Measurements from ENCODE around the gene HEG1.

DNA sequence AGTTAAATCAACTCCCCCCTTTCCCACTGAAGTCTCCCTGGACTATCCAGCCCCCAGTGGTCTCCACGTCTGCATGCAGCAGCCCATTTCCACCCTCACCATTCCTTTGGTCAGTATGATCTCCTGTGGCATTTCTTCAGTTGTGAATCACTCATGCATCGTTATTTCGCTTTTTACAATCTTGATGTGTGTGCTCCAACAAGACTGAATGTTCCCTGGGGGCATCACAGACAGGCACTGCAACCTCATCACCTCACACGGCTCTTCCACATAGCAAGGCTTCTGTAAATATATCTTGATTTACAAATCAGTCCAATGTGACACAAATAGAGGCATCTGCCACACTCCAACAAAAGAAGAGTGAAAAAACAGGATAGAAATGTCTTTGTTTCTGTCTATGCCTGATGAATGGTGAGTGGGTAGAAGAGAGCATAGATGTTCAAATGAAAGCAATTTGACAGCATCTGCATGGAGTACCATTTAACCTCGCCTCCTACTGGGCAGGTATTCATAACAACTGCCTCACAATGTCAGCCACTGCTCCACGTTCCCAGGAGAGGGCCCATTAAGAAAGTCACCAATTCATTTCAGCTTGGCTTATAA lies 5.2 kb downstream of the HEG1 start:
- no peak for TF ChIP-seq RARB (CRISPR knock-in tag; IDR thresholded peaks at IDR 0.05)
- no peak for TF ChIP-seq ZNF565 (CRISPR knock-in tag; conservative IDR thresholded peaks at IDR 0.05; ENCODE audit: low read depth)
- TF ChIP-seq, protein P1, sequence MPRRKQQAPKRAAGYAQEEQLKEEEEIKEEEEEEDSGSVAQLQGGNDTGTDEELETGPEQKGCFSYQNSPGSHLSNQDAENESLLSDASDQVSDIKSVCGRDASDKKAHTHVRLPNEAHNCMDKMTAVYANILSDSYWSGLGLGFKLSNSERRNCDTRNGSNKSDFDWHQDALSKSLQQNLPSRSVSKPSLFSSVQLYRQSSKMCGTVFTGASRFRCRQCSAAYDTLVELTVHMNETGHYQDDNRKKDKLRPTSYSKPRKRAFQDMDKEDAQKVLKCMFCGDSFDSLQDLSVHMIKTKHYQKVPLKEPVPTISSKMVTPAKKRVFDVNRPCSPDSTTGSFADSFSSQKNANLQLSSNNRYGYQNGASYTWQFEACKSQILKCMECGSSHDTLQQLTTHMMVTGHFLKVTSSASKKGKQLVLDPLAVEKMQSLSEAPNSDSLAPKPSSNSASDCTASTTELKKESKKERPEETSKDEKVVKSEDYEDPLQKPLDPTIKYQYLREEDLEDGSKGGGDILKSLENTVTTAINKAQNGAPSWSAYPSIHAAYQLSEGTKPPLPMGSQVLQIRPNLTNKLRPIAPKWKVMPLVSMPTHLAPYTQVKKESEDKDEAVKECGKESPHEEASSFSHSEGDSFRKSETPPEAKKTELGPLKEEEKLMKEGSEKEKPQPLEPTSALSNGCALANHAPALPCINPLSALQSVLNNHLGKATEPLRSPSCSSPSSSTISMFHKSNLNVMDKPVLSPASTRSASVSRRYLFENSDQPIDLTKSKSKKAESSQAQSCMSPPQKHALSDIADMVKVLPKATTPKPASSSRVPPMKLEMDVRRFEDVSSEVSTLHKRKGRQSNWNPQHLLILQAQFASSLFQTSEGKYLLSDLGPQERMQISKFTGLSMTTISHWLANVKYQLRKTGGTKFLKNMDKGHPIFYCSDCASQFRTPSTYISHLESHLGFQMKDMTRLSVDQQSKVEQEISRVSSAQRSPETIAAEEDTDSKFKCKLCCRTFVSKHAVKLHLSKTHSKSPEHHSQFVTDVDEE (CRISPR knock-in tag; IDR thresholded peaks at IDR 0.05) = no peak
- no peak for TF ChIP-seq ISL1 (CRISPR knock-in tag; IDR thresholded peaks at IDR 0.05)
- TF ChIP-seq, protein P2, sequence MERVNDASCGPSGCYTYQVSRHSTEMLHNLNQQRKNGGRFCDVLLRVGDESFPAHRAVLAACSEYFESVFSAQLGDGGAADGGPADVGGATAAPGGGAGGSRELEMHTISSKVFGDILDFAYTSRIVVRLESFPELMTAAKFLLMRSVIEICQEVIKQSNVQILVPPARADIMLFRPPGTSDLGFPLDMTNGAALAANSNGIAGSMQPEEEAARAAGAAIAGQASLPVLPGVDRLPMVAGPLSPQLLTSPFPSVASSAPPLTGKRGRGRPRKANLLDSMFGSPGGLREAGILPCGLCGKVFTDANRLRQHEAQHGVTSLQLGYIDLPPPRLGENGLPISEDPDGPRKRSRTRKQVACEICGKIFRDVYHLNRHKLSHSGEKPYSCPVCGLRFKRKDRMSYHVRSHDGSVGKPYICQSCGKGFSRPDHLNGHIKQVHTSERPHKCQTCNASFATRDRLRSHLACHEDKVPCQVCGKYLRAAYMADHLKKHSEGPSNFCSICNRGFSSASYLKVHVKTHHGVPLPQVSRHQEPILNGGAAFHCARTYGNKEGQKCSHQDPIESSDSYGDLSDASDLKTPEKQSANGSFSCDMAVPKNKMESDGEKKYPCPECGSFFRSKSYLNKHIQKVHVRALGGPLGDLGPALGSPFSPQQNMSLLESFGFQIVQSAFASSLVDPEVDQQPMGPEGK (CRISPR knock-in tag; IDR thresholded peaks at IDR 0.05; ENCODE audit: borderline replicate concordance) = no peak
- no peak for TF ChIP-seq OSR1 (CRISPR knock-in tag; IDR thresholded peaks at IDR 0.05)
- no peak for TF ChIP-seq TCF4 (CRISPR knock-in tag; IDR thresholded peaks at IDR 0.05; ENCODE audit: borderline replicate concordance)
- no peak for TF ChIP-seq ZNF8 (CRISPR knock-in tag; IDR thresholded peaks at IDR 0.05)
- TF ChIP-seq ZFP30 (CRISPR knock-in tag; IDR thresholded peaks at IDR 0.05) = no peak
- no peak for TF ChIP-seq ZFP3 (CRISPR knock-in tag; IDR thresholded peaks at IDR 0.05)

Data from SK-N-SH treated with all-trans-retinoic acid at 6 μM for 48 hours (cell line).